ENCODE data around the gene SLC2A5.

- TF ChIP-seq, protein P1, sequence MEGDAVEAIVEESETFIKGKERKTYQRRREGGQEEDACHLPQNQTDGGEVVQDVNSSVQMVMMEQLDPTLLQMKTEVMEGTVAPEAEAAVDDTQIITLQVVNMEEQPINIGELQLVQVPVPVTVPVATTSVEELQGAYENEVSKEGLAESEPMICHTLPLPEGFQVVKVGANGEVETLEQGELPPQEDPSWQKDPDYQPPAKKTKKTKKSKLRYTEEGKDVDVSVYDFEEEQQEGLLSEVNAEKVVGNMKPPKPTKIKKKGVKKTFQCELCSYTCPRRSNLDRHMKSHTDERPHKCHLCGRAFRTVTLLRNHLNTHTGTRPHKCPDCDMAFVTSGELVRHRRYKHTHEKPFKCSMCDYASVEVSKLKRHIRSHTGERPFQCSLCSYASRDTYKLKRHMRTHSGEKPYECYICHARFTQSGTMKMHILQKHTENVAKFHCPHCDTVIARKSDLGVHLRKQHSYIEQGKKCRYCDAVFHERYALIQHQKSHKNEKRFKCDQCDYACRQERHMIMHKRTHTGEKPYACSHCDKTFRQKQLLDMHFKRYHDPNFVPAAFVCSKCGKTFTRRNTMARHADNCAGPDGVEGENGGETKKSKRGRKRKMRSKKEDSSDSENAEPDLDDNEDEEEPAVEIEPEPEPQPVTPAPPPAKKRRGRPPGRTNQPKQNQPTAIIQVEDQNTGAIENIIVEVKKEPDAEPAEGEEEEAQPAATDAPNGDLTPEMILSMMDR (IDR thresholded peaks at IDR 0.05) = no peak
- no peak for TF ChIP-seq POLR2A (IDR thresholded peaks at IDR 0.05)
Measured at GRCh38 chr1:9065213-9065751, 4.2 kb downstream of the SLC2A5 start.

Measured in Peyer's patch (tissue), 4 donors.